Activated CD8-positive, alpha-beta memory T cell treated with anti-CD3 and anti-CD28 coated beads for 48 hours (primary cell): ENCODE measurements around the gene TTYH3.
"Not testable (repeated sequence)": the region's sequence is repeated elsewhere in the genome, so short reads cannot be mapped to it uniquely, and the experiment has no call there.

Experiments
- DNase-seq, 3 experiments: peaks; one replicate each; pipeline ENCODE4 v3.0.0-alpha.2; 2020; ENCODE audit warnings: low read depth in 2 of 3, low spot score in 2 of 3

TTYH3 gene

DNA sequence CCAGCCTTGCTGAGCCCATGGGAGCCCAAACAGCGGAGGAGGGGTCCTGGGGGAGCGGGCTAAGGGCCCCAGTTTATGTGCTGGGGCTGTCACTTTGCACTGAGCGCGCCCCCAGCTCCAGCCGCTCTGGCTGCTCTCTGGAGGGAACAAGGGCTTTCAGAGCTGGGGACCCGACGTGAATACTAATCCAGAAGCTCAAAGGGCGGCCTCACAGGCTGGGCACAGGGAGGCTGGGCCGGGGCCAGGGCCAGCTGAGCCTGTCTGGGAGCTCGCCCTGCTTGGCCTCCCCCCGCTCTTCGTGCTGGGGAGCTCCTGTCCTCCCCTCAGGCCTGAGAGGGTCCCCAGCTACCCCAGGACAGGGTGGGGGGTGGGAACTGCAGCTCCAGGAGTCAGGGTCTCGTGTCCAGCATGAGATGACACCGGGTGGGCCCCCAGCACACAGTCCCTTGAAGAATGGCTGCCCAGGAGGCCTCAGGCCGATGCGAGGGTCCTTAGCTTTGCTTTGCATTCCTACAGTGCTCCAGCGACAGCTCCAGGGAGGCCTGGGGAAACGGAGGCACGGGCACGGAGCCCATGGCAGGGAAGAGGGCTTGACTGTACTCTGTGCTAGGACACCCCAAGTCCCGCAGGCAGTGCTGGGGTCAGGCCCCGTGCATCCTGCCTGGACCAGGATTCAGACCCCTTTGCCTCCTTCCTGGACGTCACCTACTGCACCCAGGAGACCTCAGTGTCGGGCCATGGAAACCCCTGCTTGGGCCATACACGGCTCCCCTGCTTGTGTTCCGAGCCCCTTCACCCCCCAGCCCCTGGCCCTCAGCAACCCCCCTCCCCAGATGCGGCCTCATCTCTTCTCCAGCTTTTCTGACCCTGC is 50.4 kb downstream of the TTYH3 start:
- DNase-seq, result no peak

DNA sequence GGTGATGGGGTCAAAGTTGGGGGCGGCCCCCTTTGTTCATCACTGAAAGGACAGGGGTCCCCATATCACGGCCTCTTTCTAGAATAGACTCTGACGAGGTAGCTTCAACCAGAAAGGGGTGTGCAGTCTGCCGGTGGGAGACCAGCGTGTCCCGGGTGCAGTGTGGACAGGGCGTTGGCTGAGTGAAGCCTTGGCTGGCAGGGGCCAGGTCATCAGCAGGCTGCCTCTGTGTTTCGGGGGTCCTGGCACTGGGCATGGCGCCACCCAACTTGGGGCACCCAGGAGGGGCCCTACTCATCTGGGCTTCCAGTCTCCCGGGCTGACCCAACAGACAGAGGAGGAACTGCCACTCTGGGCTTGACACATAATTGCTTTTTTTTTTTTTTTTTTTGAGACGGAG is 52.7 kb downstream of the TTYH3 start:
- DNase-seq, result no peak

DNA sequence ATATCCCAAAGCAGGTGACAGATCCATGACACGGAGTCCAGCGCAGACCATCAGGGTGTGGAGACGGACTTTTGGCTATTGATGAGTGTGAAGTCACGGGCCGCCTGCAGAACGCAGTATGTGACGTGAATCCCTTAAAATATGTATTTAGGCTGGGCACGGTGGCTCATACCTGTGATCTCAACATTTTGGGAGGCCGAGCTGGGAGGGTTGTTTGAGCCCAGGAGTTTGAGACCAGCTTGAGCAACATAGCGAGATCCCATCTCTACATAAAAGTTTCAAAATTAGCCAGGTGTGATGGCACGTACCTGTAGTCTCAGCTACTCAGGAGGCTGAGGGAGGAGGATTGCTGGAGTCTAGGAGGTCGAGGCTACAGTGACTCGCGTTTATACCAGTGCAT is 54.3 kb downstream of the TTYH3 start:
- DNase-seq, result no peak

DNA sequence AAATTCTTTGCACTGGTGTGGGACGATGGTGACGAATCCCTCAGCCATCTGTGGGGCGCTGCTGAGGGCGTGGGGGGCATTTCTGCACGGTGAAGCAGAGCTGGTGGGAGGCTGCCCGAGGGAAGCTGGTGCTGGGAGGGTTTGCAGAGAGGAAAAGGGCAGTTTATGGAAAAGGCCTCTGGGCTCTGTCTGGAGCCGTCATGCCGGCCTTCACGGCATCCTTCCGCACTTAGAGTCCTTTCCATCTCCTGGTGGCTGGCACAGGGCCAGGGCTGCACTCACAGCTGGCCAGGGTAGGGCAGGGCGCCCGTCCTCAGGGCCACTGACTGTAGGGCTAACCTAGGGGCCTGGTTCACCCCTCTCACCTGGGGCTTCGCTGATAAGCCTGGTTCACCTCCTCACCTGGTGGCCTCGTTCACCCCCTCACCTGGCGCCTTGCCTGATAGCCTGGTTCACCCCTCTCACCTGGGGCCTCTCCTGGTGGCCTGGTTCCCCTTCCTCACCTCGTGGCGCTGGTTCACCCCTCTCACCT is 55.6 kb downstream of the TTYH3 start:
- no peak for DNase-seq

DNA sequence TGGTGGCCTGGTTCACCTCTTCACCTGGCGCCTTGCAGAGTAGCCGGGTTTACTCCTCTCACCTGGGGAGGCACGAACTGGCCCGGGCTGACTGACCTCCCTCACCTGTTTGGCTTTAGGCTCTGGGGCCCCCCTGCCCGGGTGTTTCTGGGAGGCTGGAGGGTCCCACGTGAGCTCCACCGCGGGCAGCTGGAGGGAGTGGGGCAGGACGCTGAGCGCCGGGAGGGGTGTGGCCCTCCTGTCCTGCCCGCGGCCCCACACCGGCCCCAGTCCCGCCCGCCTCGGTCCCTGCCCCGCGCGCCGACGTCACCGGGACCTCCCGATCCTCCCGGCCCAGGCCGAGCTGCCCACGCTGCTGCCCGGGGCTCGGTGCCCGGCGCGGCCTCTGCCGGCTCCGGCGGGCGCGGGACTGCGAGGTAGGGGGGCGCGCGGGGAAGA is 56.1 kb downstream of the TTYH3 start, which contains the start of gene AMZ1:
Gene AMZ1, plus strand, starts transcription at position 322 of the 438 bp plus-strand sequence. CDS start 12,250 bp downstream, outside the sequence.
- DNase-seq, result no peak

DNA sequence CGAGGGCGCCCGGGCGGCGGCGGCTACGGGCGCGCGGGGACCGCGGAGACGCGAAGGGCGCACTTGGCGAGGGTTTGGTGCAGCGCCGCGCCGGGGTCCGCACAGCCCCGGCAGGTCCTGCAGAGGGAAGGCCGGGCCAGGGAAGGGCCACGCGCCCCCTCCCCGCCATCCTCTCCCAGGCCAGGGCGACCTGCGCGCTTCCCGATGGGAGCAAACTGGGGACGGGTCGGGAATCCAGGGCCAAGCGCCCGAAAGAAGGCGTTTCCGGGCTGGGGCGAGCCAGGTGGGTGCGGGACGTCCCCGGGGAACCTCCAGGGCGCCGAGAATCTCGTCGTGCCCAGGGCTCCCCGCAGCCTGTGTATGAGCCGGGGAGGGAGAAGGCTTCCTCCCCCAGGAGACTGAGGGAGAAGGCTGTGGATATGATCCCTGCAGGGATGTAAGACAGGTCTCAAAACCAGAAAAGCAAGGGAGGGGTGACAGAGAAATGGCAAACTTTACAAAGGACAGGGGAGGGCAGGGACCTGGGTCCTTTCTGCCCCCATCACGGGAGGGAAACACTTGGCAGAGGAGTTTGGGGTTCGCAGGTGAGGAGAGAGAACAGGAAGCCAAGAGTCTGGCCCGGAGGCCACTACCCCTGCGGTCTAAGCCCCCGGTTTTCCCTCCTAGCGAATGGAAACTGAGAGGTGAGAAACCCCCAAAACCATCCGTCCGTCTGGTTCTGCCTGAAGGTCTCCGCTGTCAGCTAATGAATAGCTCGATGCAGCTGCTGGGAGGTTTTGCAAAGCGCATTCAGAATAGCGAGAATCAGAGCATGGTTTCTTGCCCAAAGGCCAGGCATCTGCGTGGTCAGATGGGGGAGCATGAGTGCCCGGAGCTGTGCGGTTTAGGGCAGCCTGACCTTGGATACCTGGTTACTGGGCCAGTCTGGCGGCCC is 56.9 kb downstream of the TTYH3 start:
- DNase-seq, result no peak

DNA sequence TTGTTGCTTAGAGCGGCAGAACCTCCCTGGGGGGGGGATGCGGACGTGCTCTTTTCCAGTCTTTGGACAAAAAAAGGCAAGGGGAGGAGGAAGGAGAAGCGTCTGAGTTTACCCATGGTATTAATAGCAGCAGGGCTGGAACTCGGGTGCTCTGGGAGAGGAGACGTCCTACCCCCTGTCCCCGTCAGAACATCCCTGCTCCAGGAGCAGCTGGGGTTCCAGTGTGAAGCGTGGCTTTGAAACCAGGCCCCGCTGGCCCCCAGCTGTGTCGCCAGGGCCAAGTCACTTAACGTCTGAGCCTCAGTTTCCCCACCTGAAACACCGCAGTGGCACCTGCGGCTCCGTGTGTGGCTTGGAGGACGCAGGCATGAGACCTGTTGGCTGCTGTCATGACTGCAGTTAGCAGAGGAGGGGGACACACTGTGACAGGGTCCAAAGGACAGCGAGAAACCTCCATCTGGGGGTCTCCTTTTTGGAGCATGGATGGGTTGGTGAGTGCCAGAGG is 57.6 kb downstream of the TTYH3 start:
- no peak for DNase-seq

DNA sequence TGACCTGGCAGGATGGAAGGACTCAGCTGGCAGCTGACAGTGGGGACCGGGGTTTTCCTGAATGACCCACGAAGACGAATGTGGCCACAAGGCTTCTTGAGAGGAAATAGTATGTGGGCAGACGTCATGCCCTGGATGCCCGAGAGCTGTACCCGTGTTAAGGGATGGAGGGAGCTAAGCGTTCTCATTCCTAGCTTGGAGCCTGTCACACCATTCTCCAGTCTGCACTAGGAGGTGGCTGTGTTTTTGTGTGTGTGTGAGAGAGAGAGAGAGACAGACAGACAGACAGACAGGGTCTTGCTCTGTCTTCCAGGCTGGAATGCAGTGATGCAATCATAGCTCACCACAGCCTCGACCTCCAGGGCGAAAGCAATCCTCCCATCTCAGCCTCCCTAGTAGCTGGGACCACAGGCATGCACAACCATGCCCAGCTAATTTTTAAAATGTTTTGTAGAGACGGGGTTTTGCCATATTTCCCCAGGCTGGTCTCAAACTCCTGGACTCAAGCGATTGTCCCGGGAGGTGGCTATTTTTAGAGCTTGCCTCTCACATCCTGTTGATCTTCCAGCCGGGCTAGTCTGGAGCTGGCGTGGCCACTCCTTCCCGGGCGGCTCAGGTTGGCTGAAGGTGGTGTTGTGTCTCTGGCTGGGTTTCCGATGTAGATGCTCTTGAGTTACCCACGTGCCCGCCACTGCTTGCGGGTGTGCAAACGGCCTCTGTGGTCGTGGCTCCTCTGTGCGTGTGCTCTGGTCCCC is 58.3 kb downstream of the TTYH3 start:
- no peak for DNase-seq

DNA sequence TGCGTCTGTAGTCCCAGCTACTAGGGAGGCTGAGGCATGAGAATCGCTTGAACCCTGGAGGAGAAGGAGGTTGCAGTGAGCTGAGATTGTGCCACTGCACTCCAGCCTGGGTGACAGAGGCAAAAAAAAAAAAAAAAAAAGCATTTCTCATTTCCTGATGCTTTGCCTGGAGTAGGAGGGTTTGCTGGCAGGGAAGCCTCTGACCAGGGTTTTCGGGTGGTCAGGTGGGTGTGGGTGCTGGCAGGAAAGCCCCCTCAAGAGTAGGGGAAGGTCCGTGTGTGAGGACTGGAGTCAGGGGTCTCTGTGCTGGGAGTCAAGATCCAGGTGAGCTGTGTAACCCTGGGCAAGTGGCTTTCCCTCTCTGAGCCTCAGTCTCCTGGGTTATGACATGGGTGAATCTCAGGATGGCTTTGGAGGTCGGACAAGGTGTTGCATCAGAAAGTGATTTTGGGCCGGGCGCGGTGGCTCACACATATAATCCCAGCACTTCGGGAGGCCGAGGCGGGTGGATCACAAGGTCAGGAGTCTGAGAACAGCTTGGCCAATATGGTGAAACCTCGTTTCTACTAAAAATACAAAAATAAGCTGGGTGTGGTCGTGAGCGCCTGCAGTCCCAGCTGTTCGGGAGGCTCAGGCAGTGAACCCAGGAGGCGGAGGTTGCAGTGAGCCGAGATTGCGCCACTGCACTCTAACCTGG is 59.4 kb downstream of the TTYH3 start:
- DNase-seq, result no peak

DNA sequence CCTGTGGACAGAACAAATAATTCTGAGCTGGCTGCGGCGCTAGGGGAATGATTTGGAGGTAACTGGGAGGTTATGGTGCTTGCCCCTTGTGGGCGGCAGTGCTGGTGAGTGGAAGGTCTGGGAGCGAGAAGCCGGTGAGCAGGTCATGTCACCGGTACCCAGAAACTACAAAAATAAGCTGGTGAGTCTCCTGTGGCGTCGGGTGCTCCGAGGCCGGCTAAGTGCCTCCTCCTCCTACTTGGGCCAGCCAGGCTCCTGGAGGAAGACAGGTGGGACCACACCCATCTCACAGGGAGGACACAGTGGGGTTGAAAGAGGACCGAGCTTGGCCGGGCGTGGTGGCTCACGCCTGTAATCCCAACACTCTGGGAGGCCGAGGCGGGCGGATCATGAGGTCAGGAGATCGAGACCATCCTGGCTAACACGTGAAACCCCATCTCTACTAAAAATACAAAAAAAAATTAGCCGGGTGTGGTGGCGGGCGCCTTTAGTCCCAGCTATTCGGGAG is 60.2 kb downstream of the TTYH3 start:
- DNase-seq, result not testable (repeated sequence)

DNA sequence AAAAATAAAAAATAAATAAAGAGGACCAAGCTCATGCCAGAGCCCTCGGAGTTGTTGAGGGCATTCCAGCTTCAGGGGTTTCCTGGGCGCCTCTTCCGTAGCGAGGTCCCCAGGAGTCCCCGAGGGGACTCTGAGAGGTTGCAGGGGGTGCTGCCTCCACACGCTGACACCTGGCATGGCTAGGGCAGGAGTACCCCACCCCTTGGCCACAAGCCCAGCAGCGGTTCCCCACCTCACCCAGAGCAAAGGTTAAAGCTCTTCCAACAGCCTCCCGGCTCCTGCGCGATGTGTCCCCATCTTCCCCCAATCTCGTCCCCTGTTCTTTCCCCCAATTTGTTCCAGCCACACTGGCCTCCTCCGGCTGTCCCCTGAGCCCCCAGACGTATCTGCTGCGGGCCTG is 60.8 kb downstream of the TTYH3 start:
- no peak for DNase-seq

DNA sequence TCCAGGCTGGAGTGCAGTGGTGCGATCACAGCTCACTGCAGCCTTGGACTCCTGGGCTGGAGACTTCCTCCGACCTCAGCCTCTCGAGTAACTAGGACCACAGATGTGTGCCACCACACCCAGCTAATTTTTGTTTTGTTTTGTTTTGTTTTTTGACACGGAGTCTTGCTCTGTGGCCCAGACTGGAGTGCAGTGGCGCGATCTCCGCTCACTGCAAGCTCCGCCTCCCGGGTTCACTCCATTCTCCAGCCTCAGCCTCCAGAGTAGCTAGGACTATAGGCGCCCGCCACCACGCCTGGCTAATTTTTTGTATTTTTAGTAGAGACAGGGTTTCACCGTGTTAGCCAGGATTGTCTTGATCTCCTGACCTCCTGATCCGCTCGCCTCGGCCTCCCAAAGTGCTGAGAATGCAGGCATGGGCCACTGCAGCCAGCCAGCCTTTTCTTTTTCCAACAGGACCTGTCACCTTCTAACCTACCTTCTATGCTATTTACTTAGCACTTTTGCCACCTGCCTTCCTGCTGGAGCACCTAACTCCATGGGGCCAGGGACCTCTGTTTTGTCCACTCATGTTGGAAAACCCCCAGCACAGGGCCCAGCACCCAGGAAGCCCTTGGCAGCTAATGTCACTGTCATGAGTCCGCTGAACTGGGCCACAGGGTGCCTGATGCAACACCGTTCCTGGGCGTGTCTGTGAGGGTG is 61.8 kb downstream of the TTYH3 start:
- not testable (repeated sequence) for DNase-seq

DNA sequence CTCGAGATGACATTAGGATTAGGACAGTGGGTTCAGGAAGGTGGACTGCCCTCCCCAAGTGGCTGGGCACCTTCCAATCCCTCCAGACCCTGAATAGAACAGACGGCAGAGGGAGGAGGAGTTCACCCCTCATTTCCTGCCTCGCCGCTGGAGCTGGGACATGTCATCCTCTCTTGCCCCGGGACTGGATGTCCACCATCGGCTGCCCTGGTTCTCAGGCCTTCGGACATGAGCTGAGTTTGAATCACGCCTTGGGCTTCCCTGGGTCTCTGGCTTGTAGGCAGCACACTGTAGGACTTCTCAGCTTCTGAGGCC is 62.3 kb downstream of the TTYH3 start:
- DNase-seq, result not testable (repeated sequence)

DNA sequence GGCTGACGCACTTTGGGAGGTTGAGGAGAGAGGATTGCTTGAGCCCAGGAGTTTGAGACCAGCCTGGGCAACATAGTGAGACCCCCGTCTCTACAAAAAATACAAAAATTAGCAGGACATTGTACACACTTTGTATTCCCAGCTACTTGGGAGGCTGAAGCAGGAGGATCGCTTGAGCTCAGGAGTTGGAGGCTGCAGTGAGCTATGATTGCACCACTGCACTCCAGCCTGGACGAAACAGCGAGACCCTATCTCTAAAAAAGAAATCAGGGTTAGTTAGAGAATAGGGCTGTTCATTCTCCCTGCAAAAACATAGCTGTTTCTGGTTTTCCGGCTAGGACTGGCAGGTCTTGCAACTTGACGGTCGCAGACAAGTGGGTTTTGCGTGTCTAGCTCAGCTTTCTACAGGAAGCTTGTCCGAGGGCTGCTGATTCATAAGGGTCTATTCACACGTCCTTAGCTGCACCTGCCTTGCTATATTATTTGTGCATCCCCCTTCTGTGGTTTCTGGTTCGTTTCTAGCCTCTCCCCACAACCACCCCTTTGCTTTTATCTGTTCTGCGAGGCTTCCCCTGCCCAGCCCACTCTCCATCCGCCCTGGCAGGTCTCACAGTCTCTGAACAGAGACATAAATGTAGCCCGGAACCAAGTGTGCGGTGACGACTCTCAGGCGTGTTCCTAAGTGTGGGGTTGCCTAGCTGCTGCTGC is 66.9 kb downstream of the TTYH3 start:
- peak in 1 of 3 experiments; percentile 67 for DNase-seq

DNA sequence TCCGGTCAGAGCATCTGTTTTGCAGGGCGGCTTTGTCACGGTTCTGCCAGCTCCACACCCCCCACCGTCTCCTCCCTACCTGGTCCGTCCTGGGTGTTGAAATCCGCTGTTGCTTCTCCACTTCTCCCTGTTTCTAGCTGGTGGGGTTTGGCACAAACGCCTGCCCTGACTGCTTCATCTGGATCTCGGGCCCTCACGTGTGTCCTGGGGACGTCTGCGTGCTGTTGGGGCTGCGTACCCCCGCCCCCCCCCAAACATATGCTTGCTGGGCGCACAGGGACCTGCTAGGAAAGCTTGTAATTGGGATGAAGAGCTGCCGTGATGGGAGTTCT is 67.5 kb downstream of the TTYH3 start:
- no peak for DNase-seq

DNA sequence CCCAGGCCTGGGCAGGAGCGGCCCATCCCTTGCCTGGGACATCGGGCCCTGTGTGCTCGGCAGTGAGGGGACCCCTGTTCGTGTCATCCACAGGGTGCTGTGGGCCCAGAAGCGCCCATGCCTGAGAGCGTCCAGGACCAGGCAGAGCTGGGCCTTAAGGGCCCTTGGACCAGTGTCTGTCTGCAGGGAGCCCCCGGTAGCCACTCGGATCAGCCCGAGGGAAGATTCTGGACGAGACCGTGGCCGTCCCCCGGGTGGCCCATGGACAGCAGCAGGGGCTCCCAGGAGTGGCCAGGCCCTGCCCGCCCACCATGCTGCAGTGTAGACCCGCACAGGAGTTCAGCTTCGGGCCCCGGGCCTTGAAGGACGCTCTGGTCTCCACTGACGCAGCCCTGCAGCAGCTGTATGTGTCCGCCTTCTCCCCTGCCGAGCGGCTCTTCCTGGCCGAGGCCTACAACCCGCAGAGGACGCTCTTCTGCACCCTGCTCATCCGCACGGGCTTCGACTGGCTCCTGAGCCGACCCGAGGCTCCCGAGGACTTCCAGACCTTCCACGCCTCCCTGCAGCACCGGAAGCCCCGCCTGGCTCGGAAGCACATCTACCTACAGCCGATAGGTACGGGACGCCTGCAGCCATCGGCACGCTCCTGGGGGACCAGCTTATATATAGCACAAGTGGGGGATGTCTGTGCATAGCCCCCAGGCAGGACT is 68.5 kb downstream of the TTYH3 start:
- no peak for DNase-seq

DNA sequence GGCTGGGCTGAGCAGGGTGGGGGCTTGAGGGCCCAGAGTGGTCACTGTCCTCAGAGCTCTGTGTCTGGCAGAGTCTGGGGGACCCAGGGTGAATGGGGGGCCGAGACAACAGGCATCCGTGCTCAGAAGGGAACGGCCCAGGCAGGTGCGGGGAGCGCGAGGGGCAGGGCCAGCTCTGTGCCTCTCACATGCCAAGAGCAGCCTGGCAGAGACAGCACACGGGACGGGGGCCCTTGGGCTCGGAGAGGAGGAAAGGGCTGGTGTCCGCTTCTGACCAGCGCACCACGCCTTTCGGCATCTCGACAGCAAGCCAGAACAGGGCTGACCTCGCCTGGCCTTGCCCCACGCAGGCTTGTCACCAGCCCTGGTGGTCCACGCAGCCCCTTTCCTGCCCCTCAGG is 69.6 kb downstream of the TTYH3 start:
- DNase-seq, result no peak
